Measurements from ENCODE around the gene CUL9.

The CUL9 gene

DNA sequence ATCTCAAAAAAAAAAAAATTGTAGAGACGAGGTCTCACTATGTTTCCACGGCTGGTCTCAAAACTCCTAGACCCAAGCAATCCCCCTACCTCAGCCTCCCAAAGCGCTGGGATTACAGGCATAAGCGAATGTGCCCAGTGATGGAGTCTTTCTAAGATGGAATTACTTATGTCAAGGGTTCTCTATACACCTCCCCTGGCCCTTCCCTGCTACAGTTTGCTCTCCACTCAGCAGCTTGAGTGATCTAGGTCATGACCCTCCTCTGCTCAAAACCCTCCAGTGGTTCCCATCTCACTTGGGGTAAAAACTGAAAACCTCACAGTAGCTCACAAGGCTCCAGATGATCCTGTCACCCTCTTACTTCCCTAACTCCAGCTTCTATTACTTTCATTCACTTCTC, 49.1 kb downstream of the CUL9 start:
- DNase-seq, result no peak

DNA sequence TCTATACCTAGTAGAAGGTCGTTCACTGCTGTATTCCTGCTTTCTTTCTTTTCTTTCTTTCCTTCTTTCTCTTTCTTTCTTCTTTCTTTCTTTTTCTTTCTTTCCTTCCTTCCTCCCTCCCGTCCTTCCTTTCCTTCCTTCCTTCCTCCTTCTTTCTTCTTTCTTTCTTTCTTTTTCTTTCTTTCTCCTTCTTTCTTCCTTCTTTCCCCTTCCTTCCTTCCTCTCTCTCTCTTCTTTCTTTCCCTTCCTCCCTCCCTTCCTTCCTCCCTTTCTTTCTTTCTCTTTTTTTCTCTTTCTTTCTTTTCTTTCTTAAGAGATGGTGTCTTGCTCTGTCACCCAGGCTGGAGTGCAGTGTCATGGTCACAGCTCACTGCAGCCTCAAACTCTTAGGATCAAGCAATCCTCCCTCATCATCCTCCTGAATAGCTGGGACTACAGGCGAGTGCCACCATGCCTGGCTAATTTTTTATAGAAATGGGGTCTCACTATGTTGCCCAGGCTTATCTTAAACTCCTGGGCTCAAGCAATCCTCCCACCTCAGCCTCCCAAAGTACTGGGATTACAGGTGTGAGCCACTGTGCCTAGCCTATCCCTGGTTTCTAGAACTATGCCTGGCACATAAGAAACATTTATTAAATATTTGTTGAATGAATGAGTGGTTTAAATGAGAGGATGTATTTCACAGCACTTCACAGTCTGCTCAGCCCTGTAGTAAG, 49.9 kb downstream of the CUL9 start:
- no peak for DNase-seq

- no peak for DNase-seq
Observed at GRCh38 chr6:43235841-43236240, 53.8 kb downstream of the CUL9 start.

DNA sequence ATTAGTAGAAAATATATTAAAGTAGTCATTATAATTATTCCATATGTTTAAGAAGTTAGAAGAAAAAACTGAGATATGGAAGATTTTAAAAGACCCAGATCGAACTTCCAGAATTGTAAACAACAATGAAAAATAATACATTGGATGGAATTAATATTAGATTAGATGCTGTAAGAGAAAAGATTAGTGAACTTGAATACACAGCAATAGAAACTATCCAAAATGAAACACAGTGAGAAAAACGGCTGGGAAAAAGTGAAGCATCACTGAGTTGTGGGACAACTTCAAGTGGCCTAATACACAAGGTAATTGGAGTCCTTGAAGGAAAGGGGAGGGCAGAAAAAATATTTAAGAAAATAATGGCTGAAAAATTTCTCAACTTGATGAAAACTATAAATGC, 57.1 kb downstream of the CUL9 start:
- DNase-seq, result no peak

- no peak for DNase-seq
Observed at GRCh38 chr6:43240950-43241349, 59.0 kb downstream of the CUL9 start.

DNA sequence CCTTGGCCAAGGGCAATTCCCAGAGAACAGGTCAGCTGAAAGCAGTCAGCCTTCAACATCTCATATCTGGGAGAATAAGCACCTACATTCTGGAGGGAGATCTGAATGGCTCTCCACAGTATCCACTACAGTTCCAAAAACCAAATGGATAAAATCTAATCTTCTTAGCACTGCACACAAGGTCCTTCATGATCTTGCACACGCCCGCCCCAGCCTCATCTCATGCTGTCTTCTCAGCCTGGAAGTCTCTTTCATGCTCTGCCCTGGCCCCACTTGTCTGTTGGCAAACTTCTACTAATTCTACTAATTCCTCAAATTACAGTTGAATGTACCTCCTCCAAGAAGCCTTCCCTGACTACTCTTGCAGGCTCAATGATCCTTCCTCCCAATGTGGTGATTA, 59.5 kb downstream of the CUL9 start:
- DNase-seq, result no peak

GRCh38 chr6:43242908-43243663, 61.1 kb downstream of the CUL9 start, which contains the start of gene TTBK1:
TTBK1 (plus strand) TSS chr6:43243481; CDS start chr6:43246661, 3,180 bp downstream.
- no peak for DNase-seq

- DNase-seq, result no peak
Observed at GRCh38 chr6:43243664-43244321, 61.8 kb downstream of the CUL9 start.

GRCh38 chr6:43246301-43247113, 64.5 kb downstream of the CUL9 start:
- DNase-seq, result no peak

GRCh38 chr6:43247114-43247999, 65.4 kb downstream of the CUL9 start:
- DNase-seq, result peak; percentile 73

GRCh38 chr6:43248101-43248500, 66.1 kb downstream of the CUL9 start:
- DNase-seq, result no peak

GRCh38 chr6:43248791-43249190, 66.8 kb downstream of the CUL9 start:
- no peak for DNase-seq

DNA sequence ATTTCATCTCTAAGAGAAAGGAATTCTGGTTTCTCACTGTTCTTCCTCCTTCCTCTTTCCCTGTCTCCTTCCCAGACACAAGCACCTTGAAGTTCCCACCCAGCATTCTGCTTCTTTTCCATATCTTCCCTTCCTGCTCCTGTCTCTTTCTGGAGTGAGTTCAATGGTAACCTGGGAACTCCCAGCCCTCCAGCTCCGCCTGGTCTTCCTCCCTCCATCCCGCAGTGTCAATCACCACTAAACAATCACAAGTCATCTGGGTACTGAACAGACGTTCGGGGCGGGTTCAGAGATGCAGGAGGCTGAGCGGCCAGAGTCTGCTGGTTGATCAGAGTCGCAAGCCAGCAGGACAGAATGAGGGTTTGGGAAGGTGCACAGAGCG, 69.0 kb downstream of the CUL9 start:
- no peak for DNase-seq

- DNase-seq, result no peak
Observed at GRCh38 chr6:43253401-43253800, 71.4 kb downstream of the CUL9 start.

- DNase-seq, result no peak
Observed at GRCh38 chr6:43254138-43254817, 72.3 kb downstream of the CUL9 start.

DNA sequence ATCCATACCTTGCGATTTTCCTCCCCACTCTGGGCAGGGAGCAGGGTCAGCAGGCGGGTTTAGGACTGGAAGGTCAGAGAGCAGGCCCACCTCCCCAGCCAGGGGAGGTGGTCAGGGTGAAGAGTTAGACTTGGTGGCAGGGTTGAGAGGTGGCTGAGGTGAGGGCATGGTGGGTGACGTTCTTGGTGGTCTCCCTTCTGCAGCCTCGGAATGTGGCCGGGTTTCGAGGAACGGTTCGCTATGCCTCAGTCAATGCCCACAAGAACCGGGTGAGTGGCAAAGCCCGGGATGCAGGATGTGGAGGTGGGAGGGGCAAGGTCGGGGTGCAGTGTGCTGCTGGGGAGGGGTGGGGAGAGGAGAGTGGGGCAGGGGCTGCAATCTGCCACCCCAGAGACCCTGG, 72.8 kb downstream of the CUL9 start:
- DNase-seq, result no peak

DNA sequence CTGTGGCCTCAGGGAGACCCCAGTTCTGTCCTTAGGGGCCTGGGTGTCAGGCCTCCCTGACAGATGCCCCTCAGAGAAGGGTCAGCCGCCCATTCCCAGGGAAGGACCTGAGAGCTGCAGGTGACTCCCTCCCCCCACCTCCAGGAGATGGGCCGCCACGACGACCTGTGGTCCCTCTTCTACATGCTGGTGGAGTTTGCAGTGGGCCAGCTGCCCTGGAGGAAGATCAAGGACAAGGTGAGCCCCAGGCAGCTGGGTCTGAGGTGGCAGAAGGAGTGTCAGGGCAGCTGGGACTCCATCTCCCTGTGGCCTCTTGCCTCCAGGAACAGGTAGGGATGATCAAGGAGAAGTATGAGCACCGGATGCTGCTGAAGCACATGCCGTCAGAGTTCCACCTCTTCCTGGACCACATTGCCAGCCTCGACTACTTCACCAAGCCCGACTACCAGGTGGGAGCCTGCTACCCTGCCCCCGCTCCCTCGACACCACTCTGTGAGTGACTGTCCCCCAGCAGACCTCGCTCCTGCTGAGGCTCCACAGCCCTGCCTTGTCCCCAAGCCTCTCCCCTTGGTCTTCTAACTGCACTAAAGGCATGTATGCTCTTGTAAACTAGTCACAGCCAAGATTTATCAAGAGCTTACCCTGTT, 73.5 kb downstream of the CUL9 start:
- DNase-seq, result no peak

GRCh38 chr6:43256670-43257366, 74.8 kb downstream of the CUL9 start:
- DNase-seq, result no peak

GRCh38 chr6:43257367-43258145, 75.6 kb downstream of the CUL9 start:
- no peak for DNase-seq

All from activated T-cell treated with anti-CD3 and anti-CD28 coated beads for 4 hours (primary cell).